Lower leg skin (tissue), 4 donors: ENCODE data around the gene CRYGB. TPM values are rescaled to one million over a fixed set of nuclear protein-coding genes. Genes with fewer than 3 reads are reported as not detected.

Experiments used
- DNase-seq, 2 donors: peaks; one replicate each; pipeline ENCODE4 v3.0.0-alpha.2; 2019; ENCODE audit warnings: low spot score in 2 of 2
- H3K4me3 ChIP-seq: fragments of 200-600 bp; sonication (generic); 2 replicates; pipeline ENCODE4 v1.5.1; 2017; ENCODE audit warnings: mild to moderate bottlenecking, low read depth; ENCODE audit not compliant: poor library complexity, severe bottlenecking
- CTCF ChIP-seq, 3 donors: fragments of 450-650 bp; IDR thresholded peaks; one replicate each; pipeline ENCODE4 v1.5.1; 2016; ENCODE audit warnings: antibody characterized with exemption in 3 of 3, mild to moderate bottlenecking in 3 of 3, moderate library complexity in 2 of 3
- POLR2A ChIP-seq, 2 donors: fragments of 450-650 bp; IDR thresholded peaks; one replicate each; pipeline ENCODE4 v1.6.1; 2016 to 2017; ENCODE audit warnings: antibody characterized with exemption in 2 of 2, mild to moderate bottlenecking in 1 of 2, moderate library complexity in 1 of 2
- WGBS, 2 donors: methylation state at CpG; one replicate each; pipeline ENCODE4 v1.1.5; 2018; 5-methylcytosine and 5-hydroxymethylcytosine counted together
- intact Hi-C: fragments of 100-400 bp; cut with DNase I; formaldehyde crosslinking; loops from one replicate; pipeline ENCODE4 v1.15.0; 2023; ENCODE audit warnings: low total_unique reads
- total RNA-seq, 4 donors: library from RNA; depleted of rRNA; stranded (reverse); fragments of >200 nt; gene quantifications; one replicate each; pipeline ENCODE4 v1.1.0, GENCODE V29; 2016

CRYGB gene
- total RNA-seq, 4 donors from 2014 or later: not detected

- DNase-seq: no peak
- no peak overlapping the region for H3K4me3 ChIP-seq
- WGBS, 2 donors: 79 to 86% methylated on average over 2 of the region's 2 CpGs
- intact Hi-C loops: no loop called here
- TF ChIP-seq CTCF (IDR thresholded peaks at IDR 0.05) (no peak), POLR2A (IDR thresholded peaks at IDR 0.05) (no peak)
These were observed 40.9 kb upstream of the CRYGB start for GRCh38 chr2:208186893-208187292.

- intact Hi-C loops: no loop called here
These were observed 40.5 kb upstream of the CRYGB start for GRCh38 chr2:208186465-208186864.

GRCh38 chr2:208183972-208184705 is 38.2 kb upstream of the CRYGB start:
- no peak for DNase-seq
- TF ChIP-seq POLR2A (IDR thresholded peaks at IDR 0.05) (no peak), CTCF (IDR thresholded peaks at IDR 0.05) (no peak)
- intact Hi-C loops: no loop called here
- WGBS, 2 donors: 29 to 30% methylated on average over 12 of the region's 12 CpGs
- H3K4me3 ChIP-seq: no peak overlapping the region

More at GRCh38 chr2:208186465-208186864, 40.5 kb upstream of the CRYGB start:
- no peak overlapping the region for H3K4me3 ChIP-seq
- no peak for TF ChIP-seq POLR2A (IDR thresholded peaks at IDR 0.05)
- TF ChIP-seq CTCF (IDR thresholded peaks at IDR 0.05): no peak
- WGBS, 2 donors: 69 to 70% methylated on average over 5 of the region's 5 CpGs
- no peak for DNase-seq

GRCh38 chr2:208183526-208183925 is 37.6 kb upstream of the CRYGB start:
- TF ChIP-seq CTCF (IDR thresholded peaks at IDR 0.05): no peak
- no peak for TF ChIP-seq POLR2A (IDR thresholded peaks at IDR 0.05)
- no peak for DNase-seq
- no peak overlapping the region for H3K4me3 ChIP-seq
- intact Hi-C loops: no loop called here
- 46 to 47% methylated on average over 7 of the region's 7 CpGs for WGBS, 2 donors

- TF ChIP-seq POLR2A (IDR thresholded peaks at IDR 0.05) (no peak), CTCF (IDR thresholded peaks at IDR 0.05) (no peak)
- intact Hi-C loops: no loop called here
- no peak overlapping the region for H3K4me3 ChIP-seq
- 55 to 61% methylated on average over 3 of the region's 3 CpGs for WGBS, 2 donors
- no peak for DNase-seq
These were observed 36.9 kb upstream of the CRYGB start for GRCh38 chr2:208182835-208183234.
